Keratinocyte (primary cell): ENCODE results near the gene RHBDD1.

ENCODE experiments used
- CTCF ChIP-seq, 3 experiments: IDR thresholded peaks in 1 of 3; conservative IDR thresholded peaks in 1 of 3; optimal IDR thresholded peaks in 1 of 3; 2 replicates in 2 of 3; 3 replicates in 1 of 3; pipeline versions ENCODE3 to v1.5.1; 2011; ENCODE audit warnings: low read length in 3 of 3, mild to moderate bottlenecking in 3 of 3, moderate library complexity in 2 of 3, control low read depth in 1 of 3, inconsistent platforms in 1 of 3; ENCODE audit not compliant: insufficient read depth in 2 of 3; ENCODE audit errors: extremely low read depth in 1 of 3
- EZH2 ChIP-seq: IDR thresholded peaks from one replicate; pipeline ENCODE4 v1.6.1; 2012; ENCODE audit warnings: inconsistent platforms, mild to moderate bottlenecking, low read length, moderate library complexity

GRCh38 chr2:227016894-227017293, 181.0 kb downstream of the RHBDD1 start:
- TF ChIP-seq EZH2 (no peak), CTCF (optimal IDR thresholded peaks at IDR 0.05 in 1 of 3, IDR thresholded peaks at IDR 0.05 in 1 of 3, conservative IDR thresholded peaks at IDR 0.05 in 1 of 3; ENCODE audit: extremely low read depth in 1 of 3, insufficient read depth in 2 of 3, low read length in 3 of 3) (no peak)
